Brain microvascular endothelial cell (primary cell): ENCODE data around the gene TOP1.

ENCODE experiments used
- DNase-seq: peaks from one replicate; pipeline ENCODE4 v3.0.0-alpha.2; 2020
- H3K27ac ChIP-seq: fragments of 250-450 bp; sonication (Bioruptor Pico); 2 replicates; pipeline ENCODE4 v1.5.1; 2020; ENCODE audit warnings: mild to moderate bottlenecking, moderate library complexity
- H3K27me3 ChIP-seq: fragments of 250-450 bp; sonication (Bioruptor Pico); replicated peaks from 2 replicates; pipeline ENCODE4 v1.5.1; 2020; ENCODE audit warnings: mild to moderate bottlenecking
- H3K36me3 ChIP-seq: fragments of 250-450 bp; sonication (Bioruptor Pico); replicated peaks from 2 replicates; pipeline ENCODE4 v1.5.1; 2020; ENCODE audit warnings: mild to moderate bottlenecking
- H3K4me3 ChIP-seq: 2 replicates; pipeline ENCODE4 v1.5.1; 2011; ENCODE audit warnings: low read depth, mild to moderate bottlenecking, control low read depth, low read length, moderate library complexity
- in situ Hi-C: cut with HindIII; loops from 2 replicates; pipeline ENCODE4 v1.10.0; 2017; ENCODE audit warnings: low sequenced_read_pairs, low pct_ligation_motif_present
- TF ChIP-seq, protein P1 (sequence below): IDR thresholded peaks from 2 replicates; pipeline ENCODE4 v1.5.1; 2011; ENCODE audit warnings: low read depth, mild to moderate bottlenecking, moderate library complexity, low read length, control low read depth, inconsistent platforms; ENCODE audit errors: missing control alignments

The TOP1 gene

DNA sequence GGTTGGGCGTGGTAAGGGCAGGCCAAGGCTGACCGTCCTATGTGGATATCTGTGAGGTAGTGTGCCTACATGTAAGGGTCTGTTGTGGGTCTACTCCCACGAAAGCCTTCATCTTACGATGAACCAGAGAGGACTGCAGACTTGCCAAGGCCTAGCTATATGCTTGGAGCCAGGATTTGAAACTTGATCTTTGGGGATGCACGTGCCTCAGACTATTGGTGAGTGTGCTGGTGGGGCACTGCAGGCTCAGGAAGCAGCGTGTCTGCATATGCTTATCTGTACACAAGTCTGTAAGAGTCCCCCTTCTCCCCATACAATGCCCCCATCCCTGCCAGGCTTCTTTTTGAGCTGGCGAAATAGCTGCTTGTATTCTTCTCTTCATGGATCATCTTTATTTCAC is 126.6 kb downstream of the TOP1 start:
- Histone ChIP-seq H3K27ac (no peak overlapping the region), H3K27me3 (no peaks in the 10 kb centered on the region), H3K4me3 (no peak overlapping the region), H3K36me3 (peaks cover 7% of the 10 kb centered on the region)
- DNase-seq = no peak
- in situ Hi-C loops = no loop called here
- TF ChIP-seq, protein P1, sequence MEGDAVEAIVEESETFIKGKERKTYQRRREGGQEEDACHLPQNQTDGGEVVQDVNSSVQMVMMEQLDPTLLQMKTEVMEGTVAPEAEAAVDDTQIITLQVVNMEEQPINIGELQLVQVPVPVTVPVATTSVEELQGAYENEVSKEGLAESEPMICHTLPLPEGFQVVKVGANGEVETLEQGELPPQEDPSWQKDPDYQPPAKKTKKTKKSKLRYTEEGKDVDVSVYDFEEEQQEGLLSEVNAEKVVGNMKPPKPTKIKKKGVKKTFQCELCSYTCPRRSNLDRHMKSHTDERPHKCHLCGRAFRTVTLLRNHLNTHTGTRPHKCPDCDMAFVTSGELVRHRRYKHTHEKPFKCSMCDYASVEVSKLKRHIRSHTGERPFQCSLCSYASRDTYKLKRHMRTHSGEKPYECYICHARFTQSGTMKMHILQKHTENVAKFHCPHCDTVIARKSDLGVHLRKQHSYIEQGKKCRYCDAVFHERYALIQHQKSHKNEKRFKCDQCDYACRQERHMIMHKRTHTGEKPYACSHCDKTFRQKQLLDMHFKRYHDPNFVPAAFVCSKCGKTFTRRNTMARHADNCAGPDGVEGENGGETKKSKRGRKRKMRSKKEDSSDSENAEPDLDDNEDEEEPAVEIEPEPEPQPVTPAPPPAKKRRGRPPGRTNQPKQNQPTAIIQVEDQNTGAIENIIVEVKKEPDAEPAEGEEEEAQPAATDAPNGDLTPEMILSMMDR = no peak

DNA sequence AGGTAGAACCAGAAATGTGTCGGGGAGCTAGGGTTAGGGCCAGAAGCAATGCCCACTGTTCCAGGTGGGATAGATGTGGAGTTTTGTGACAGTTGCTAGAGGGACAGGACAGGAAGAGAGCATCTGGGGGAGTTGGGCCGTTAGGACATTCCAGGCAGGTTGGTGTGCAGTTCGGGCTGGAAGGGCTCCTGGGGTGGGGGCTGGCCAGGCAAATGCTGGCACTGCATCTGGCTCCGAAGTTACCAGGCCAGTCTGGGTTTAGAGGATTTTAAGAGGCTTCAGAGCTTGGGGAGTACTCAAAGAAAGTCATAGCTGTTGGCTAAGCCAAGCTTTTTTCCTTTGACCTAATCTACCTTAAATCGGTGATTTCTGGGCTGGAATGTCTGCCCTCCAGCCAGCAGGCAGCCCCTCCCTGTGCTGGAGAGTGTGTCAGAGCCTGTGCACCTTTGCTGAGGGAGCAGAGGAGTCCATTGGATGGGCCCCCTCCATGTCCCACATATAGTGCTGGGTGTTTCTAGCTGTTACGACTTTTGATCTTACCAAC is 129.5 kb downstream of the TOP1 start:
- DNase-seq = no peak
- no peaks in the 10 kb centered on the region for H3K27me3 ChIP-seq
- no peak overlapping the region for H3K27ac ChIP-seq
- in situ Hi-C loops = no loop called here
- peaks cover 14% of the 10 kb centered on the region for H3K36me3 ChIP-seq
- TF ChIP-seq, protein P1 = no peak
- H3K4me3 ChIP-seq = no peak overlapping the region

DNA sequence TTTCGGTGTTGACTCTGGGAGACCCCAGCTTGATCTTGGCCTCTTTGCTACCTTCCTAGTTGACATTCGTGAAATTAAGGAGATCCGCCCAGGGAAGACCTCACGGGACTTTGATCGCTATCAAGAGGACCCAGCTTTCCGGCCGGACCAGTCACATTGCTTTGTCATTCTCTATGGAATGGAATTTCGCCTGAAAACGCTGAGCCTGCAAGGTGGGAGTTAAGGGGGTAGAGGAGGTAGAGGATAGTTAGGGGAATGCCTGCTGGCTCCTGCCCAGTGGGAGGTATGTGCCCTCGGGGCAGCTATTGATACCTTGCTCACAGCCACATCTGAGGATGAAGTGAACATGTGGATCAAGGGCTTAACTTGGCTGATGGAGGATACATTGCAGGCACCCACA is 130.9 kb downstream of the TOP1 start:
- TF ChIP-seq, protein P1 = no peak
- no peak overlapping the region for H3K4me3 ChIP-seq
- no peak overlapping the region for H3K27ac ChIP-seq
- in situ Hi-C loops = no loop called here
- no peaks in the 10 kb centered on the region for H3K27me3 ChIP-seq
- H3K36me3 ChIP-seq = peaks cover 28% of the 10 kb centered on the region
- DNase-seq = no peak

DNA sequence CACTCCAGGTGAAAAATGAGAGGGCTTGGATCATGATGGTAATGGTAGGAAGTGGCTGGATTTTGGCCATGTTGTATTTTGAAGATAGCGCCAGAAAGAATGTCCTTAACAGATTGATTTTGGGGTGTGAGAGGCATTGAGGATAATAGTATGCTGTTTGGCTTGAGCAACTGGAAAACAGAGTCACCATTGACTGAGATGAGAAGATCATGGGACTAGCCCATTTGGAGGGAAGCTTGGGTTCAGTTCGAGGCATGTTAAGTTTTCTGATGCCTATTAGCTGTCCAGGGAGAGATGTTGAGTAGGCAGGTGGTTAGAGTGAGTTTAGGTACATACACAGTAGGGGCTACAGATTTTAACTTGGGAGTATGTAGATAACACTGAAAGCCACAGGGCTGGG is 132.1 kb downstream of the TOP1 start:
- in situ Hi-C loops = no loop called here

DNA sequence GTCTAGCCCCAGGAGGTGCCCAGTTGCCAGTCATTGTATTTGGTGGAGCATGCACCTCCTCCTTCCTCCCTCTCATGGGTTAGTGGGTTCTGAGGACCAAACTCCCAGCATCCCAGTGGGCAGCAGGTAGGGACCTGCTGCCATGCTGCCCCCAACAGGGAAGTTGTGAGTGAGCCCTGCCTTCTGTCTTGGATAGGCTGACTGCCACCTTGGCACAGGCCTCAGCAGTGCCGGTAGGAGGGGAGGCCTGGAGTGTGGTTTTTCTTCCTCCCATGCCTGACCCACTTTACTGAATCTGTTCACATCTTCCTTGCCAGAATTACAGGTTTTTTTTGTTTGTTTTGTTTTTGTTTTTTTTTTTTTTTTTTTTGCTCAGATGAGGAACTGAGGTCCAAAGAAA is 133.3 kb downstream of the TOP1 start:
- DNase-seq = no peak
- H3K36me3 ChIP-seq = peaks cover 50% of the 10 kb centered on the region
- no peak overlapping the region for H3K27ac ChIP-seq
- TF ChIP-seq, protein P1 = no peak
- H3K27me3 ChIP-seq = no peaks in the 10 kb centered on the region
- H3K4me3 ChIP-seq = no peak overlapping the region
- in situ Hi-C loops = no loop called here

More for the DNA sequence above, 132.1 kb downstream of the TOP1 start:
- H3K36me3 ChIP-seq = peaks cover 39% of the 10 kb centered on the region
- H3K27me3 ChIP-seq = no peaks in the 10 kb centered on the region
- H3K4me3 ChIP-seq = no peak overlapping the region
- H3K27ac ChIP-seq = no peak overlapping the region
- DNase-seq = no peak
- TF ChIP-seq, protein P1 = no peak

DNA sequence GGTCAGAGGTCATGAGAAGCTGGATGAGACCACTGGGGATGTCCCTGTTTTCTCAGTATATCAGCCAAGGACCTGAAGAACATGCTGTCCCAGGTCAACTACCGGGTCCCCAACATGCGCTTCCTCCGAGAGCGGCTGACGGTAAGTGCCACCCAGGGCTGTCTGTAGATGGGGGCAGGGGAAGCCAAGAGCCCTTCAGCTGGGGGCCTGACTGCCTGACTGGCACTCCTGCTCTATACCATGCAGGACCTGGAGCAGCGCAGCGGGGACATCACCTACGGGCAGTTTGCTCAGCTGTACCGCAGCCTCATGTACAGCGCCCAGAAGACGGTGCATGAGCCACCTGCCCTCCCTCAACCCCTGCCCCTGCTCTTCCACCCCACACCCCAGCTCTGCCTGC is 133.8 kb downstream of the TOP1 start:
- H3K4me3 ChIP-seq = no peak overlapping the region
- TF ChIP-seq, protein P1 = no peak
- no peak for DNase-seq
- in situ Hi-C loops = no loop called here
- H3K27me3 ChIP-seq = no peaks in the 10 kb centered on the region
- H3K36me3 ChIP-seq = peaks cover 55% of the 10 kb centered on the region
- H3K27ac ChIP-seq = no peak overlapping the region
